Measurements from ENCODE around the gene CEP95. TPM values are rescaled to one million over a fixed set of nuclear protein-coding genes. Genes with fewer than 3 reads are reported as not detected.
A peak's percentile ranks its signal among the peaks of the same experiment; 100 is the strongest.

Gene CEP95
- polyA plus RNA-seq, 2 of the 4 experiments (the other 2 are of a cell fraction): 30.0 to 73.0 TPM

- peak; percentile 26 to 51 for ATAC-seq
- 3% methylated on average over 13 of the region's 13 CpGs for WGBS (ENCODE audit: missing lambda C conversion rate)
- Histone ChIP-seq H3K9me3 (no peaks in the 10 kb centered on the region), H3K27ac (peak overlapping the region; percentile 96 to 97), H3K4me1 (peaks cover 35% of the 10 kb centered on the region), H3K4me2 (peak overlapping the region; percentile 94), H3K4me3 (peak overlapping the region; percentile 91)
- peak; percentile 57 for TF ChIP-seq CTCF (IDR thresholded peaks at IDR 0.05)
- TF ChIP-seq SMC3 (IDR thresholded peaks at IDR 0.05): peak; percentile 37; the same call in 1 of the 3 replicates
- TF ChIP-seq MAZ (IDR thresholded peaks at IDR 0.05; ENCODE audit: borderline replicate concordance, low read depth, low read length): no peak
- TF ChIP-seq HES2 (IDR thresholded peaks at IDR 0.05): no peak
- 0 out of 5 replicates have a peak, but pooled peaks have one; percentile 14 to 23 for TF ChIP-seq RAD21 (conservative IDR thresholded peaks at IDR 0.05 in 1 of 2, IDR thresholded peaks at IDR 0.05 in 1 of 2)
- no peak for FAIRE-seq
- POLR2A ChIA-PET: interaction anchor here (0.9 to 4.2 kb wide), 13 partner anchors 10 to 362 kb away, joined by 3 to 132 read pairs (median 8); partner anchors contain the start of genes POLG2 and SMURF2
- CTCF ChIA-PET: interaction anchor here (0.6 to 4.9 kb wide), 18 partner anchors 9 to 201 kb away, joined by 3 to 42 read pairs (median 4); partner anchors contain the start of gene POLG2
- DNase-seq (ENCODE audit: low read depth in 1 of 2, low spot score in 1 of 2): peak; percentile 67 to 76
Observed at GRCh38 chr17:64507413-64507782, 621 bp downstream of the CEP95 start.

GRCh38 chr17:64508683-64509082, 1.9 kb downstream of the CEP95 start:
- 91% methylated on average over 2 of the region's 2 CpGs for WGBS (ENCODE audit: missing lambda C conversion rate)
- Histone ChIP-seq H3K4me3 (peak overlapping the region; percentile 91), H3K9me3 (no peaks in the 10 kb centered on the region), H3K4me2 (peak overlapping the region; percentile 94), H3K27ac (no peak overlapping the region), H3K4me1 (peaks cover 22% of the 10 kb centered on the region)
- POLR2A ChIA-PET: no interaction called here
- CTCF ChIA-PET: interaction anchor here (0.9 to 1.7 kb wide), 3 partner anchors 12 to 592 kb away, joined by 3 to 6 read pairs (median 3); partner anchors contain the start of gene POLG2
- DNase-seq (ENCODE audit: low read depth in 1 of 2, low spot score in 1 of 2) (no peak), ATAC-seq (no peak), FAIRE-seq (no peak)
- TF ChIP-seq CBX8 (IDR thresholded peaks at IDR 0.05) (no peak), TFCP2L1 (CRISPR knock-in tag; IDR thresholded peaks at IDR 0.05) (no peak), HOXA7 (CRISPR knock-in tag; IDR thresholded peaks at IDR 0.05) (no peak), BHLHE40 (IDR thresholded peaks at IDR 0.05; ENCODE audit: low read depth, low read length) (no peak), HEYL (CRISPR knock-in tag; IDR thresholded peaks at IDR 0.05) (no peak), MAZ (IDR thresholded peaks at IDR 0.05; ENCODE audit: borderline replicate concordance, low read depth, low read length) (no peak), NPAS2 (CRISPR knock-in tag; IDR thresholded peaks at IDR 0.05; ENCODE audit: borderline replicate concordance) (no peak), CHD2 (IDR thresholded peaks at IDR 0.05; ENCODE audit: low read length, partially characterized antibody) (no peak)

DNA sequence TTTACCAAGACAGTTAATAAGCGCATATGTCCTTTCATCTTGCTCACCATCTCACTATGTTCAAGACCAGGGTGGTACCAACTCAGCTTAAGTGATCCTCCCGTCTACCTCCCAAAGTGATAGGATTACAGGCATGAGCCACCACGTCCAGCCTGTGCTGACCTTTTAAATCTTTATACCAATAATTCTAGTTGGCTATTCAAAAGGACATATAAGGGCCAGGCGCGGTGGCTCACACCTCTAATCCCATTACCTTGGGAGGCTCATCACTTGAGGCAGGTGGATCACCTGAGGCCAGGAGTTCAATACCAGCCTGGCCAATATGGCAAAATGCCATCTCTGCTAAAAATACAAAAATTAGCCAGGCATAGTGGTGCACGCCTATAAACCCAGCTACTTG, 2.4 kb downstream of the CEP95 start:
- H3K4me3 ChIP-seq: no peak overlapping the region
- no peak for FAIRE-seq
- H3K27ac ChIP-seq: no peak overlapping the region
- H3K9me3 ChIP-seq: no peaks in the 10 kb centered on the region
- POLR2A ChIA-PET: no interaction called here
- peak overlapping the region; percentile 94 for H3K4me2 ChIP-seq
- ATAC-seq: no peak
- H3K4me1 ChIP-seq: peaks cover 17% of the 10 kb centered on the region
- no peak for DNase-seq (ENCODE audit: low read depth in 1 of 2, low spot score in 1 of 2)
- CTCF ChIA-PET: interaction anchor here (0.6 to 1.7 kb wide), 5 partner anchors 12 to 592 kb away, joined by 3 to 6 read pairs (median 4); partner anchors contain the start of gene POLG2
- TF ChIP-seq RARB (CRISPR knock-in tag; IDR thresholded peaks at IDR 0.05) (no peak), ATOH8 (CRISPR knock-in tag; IDR thresholded peaks at IDR 0.05; ENCODE audit: low read depth) (no peak), CTCF (IDR thresholded peaks at IDR 0.05) (no peak), ZNF302 (CRISPR knock-in tag; IDR thresholded peaks at IDR 0.05) (no peak), CBX8 (IDR thresholded peaks at IDR 0.05) (no peak), NPAS2 (CRISPR knock-in tag; IDR thresholded peaks at IDR 0.05; ENCODE audit: borderline replicate concordance) (no peak), NR3C1 (IDR thresholded peaks at IDR 0.05) (no peak), HOXB5 (CRISPR knock-in tag; IDR thresholded peaks at IDR 0.05) (no peak), RCOR1 (IDR thresholded peaks at IDR 0.05; ENCODE audit: low read depth, low read length) (no peak), FOSB (CRISPR knock-in tag; IDR thresholded peaks at IDR 0.05) (no peak)
- WGBS (ENCODE audit: missing lambda C conversion rate): 94% methylated on average over 6 of the region's 6 CpGs

Data from A549 (cell line).